ENCODE results near the gene GIN1. TPM values are rescaled to one million over a fixed set of nuclear protein-coding genes. Genes with fewer than 3 reads are reported as not detected.
A peak's percentile ranks its signal among the peaks of the same experiment; 100 is the strongest.

Gene GIN1
- total RNA-seq, 3 donors from 2014 or later (not counting 1 experiment from before 2014, with no cell fraction given): 3.3 to 3.6 (median 3.4) TPM

DNA sequence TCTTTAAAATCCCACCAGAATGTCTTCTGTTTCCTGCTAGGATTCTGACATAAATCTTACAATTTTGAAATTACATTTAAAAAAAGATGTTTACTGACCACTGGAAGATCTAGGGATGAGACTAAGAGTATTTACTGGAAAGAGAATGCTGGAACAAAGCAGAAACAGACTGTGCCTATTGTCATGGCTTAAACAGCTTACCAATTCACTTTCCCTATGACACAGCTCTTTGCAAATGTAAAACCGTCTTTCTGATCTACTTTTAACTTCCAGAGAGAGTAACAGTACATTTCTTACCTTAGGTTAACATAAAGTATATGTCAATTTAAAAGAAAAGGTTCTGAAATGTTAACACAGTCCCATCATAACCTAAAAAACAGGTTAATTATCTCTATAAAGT, 10.7 kb downstream of the GIN1 start:
- ATAC-seq (no peak), DNase-seq (no peak)
- Mint-ChIP-seq H3K27me3 (ENCODE audit: low read depth in 2 of 2) (no peaks in the 10 kb centered on the region), H3K4me3 (no peak overlapping the region), H3K4me1 (peaks cover 25 to 26% of the 10 kb centered on the region in 2 donors), H3K9me3 (peaks cover 0 to 3% of the 10 kb centered on the region in 2 donors), H3K36me3 (no peaks in the 10 kb centered on the region), H3K27ac (peak overlapping the region in 1 of 2 donors; percentile 63)
- no CpG with 5 or more reads among the region's 1 CpG for WGBS (ENCODE audit: insufficient coverage)
- H3K27ac ChIP-seq (ENCODE audit: low read length): no peak overlapping the region
- no peak overlapping the region for H3K4me3 ChIP-seq (ENCODE audit: low read length)
- H3K36me3 ChIP-seq (ENCODE audit: control insufficient read depth, insufficient read depth, low read length): peaks cover 8% of the 10 kb centered on the region
- H3K4me1 ChIP-seq (ENCODE audit: control insufficient read depth, insufficient read depth, low read length): no peaks in the 10 kb centered on the region
- intact Hi-C loops (cut with micrococcal nuclease): no loop called here
- no peaks in the 10 kb centered on the region for H3K9me3 ChIP-seq (ENCODE audit: control insufficient read depth, insufficient read depth, low read length)
- no peaks in the 10 kb centered on the region for H3K27me3 ChIP-seq (ENCODE audit: control insufficient read depth, insufficient read depth, low read length)
- TF ChIP-seq CTCF (IDR thresholded peaks at IDR 0.05): no peak

GRCh38 chr5:103108086-103108485, 11.9 kb downstream of the GIN1 start:
- H3K4me1 ChIP-seq (ENCODE audit: control insufficient read depth, insufficient read depth, low read length): no peaks in the 10 kb centered on the region
- no peak for DNase-seq
- no CpG with 5 or more reads among the region's 2 CpGs for WGBS (ENCODE audit: insufficient coverage)
- no peak for TF ChIP-seq CTCF (IDR thresholded peaks at IDR 0.05)
- Mint-ChIP-seq H3K4me1 (peaks cover 24 to 25% of the 10 kb centered on the region in 2 donors), H3K4me3 (no peak overlapping the region), H3K27ac (no peak overlapping the region), H3K9me3 (peaks cover 0 to 3% of the 10 kb centered on the region in 2 donors), H3K36me3 (no peaks in the 10 kb centered on the region), H3K27me3 (ENCODE audit: low read depth in 2 of 2) (no peaks in the 10 kb centered on the region)
- no peaks in the 10 kb centered on the region for H3K27me3 ChIP-seq (ENCODE audit: control insufficient read depth, insufficient read depth, low read length)
- no peaks in the 10 kb centered on the region for H3K9me3 ChIP-seq (ENCODE audit: control insufficient read depth, insufficient read depth, low read length)
- peaks cover 10% of the 10 kb centered on the region for H3K36me3 ChIP-seq (ENCODE audit: control insufficient read depth, insufficient read depth, low read length)
- H3K27ac ChIP-seq (ENCODE audit: low read length): no peak overlapping the region
- intact Hi-C loops (cut with micrococcal nuclease): no loop called here
- no peak for ATAC-seq
- H3K4me3 ChIP-seq (ENCODE audit: low read length): no peak overlapping the region

DNA sequence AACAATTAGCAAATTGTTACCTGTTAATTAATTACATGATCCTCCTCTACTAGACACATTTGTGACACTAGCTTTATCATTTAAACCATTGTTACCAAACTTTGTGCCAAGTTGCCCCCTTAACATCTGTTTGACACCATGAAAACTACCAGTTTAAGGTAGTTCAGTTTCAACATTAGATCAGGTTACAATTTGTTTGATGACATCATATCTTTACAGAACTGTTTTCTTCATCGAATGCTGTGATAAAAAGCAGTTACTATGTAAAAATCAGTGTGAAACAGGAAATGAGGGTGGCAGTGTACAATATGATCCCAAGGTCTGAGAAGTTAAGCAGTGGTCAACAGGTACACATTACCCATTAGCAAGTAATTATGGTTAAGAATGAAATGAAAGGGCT, 17.7 kb downstream of the GIN1 start:
- Histone ChIP-seq H3K9me3 (ENCODE audit: control insufficient read depth, insufficient read depth, low read length) (no peaks in the 10 kb centered on the region), H3K4me3 (ENCODE audit: low read length) (no peak overlapping the region), H3K27me3 (ENCODE audit: control insufficient read depth, insufficient read depth, low read length) (no peaks in the 10 kb centered on the region), H3K27ac (ENCODE audit: low read length) (no peak overlapping the region), H3K36me3 (ENCODE audit: control insufficient read depth, insufficient read depth, low read length) (peaks cover 20% of the 10 kb centered on the region), H3K4me1 (ENCODE audit: control insufficient read depth, insufficient read depth, low read length) (no peaks in the 10 kb centered on the region)
- Mint-ChIP-seq H3K9me3 (no peaks in the 10 kb centered on the region), H3K36me3 (peaks cover 6% of the 10 kb centered on the region), H3K27me3 (ENCODE audit: low read depth in 2 of 2) (no peaks in the 10 kb centered on the region), H3K4me1 (no peaks in the 10 kb centered on the region), H3K27ac (peak overlapping the region in 1 of 2 donors; percentile 56), H3K4me3 (no peak overlapping the region)
- no peak for ATAC-seq
- 92% methylated on average over 1 of the region's 1 CpG for WGBS (ENCODE audit: insufficient coverage)
- no peak for DNase-seq
- intact Hi-C loops (cut with micrococcal nuclease): no loop called here
- no peak for TF ChIP-seq CTCF (IDR thresholded peaks at IDR 0.05)

- Mint-ChIP-seq H3K36me3 (peaks cover 6% of the 10 kb centered on the region), H3K9me3 (no peaks in the 10 kb centered on the region), H3K4me3 (no peak overlapping the region), H3K27me3 (ENCODE audit: low read depth in 2 of 2) (no peaks in the 10 kb centered on the region), H3K4me1 (no peaks in the 10 kb centered on the region), H3K27ac (no peak overlapping the region)
- TF ChIP-seq CTCF (IDR thresholded peaks at IDR 0.05): no peak
- Histone ChIP-seq H3K27me3 (ENCODE audit: control insufficient read depth, insufficient read depth, low read length) (no peaks in the 10 kb centered on the region), H3K27ac (ENCODE audit: low read length) (no peak overlapping the region), H3K4me1 (ENCODE audit: control insufficient read depth, insufficient read depth, low read length) (no peaks in the 10 kb centered on the region), H3K9me3 (ENCODE audit: control insufficient read depth, insufficient read depth, low read length) (no peaks in the 10 kb centered on the region), H3K36me3 (ENCODE audit: control insufficient read depth, insufficient read depth, low read length) (peaks cover 19% of the 10 kb centered on the region), H3K4me3 (ENCODE audit: low read length) (no peak overlapping the region)
- intact Hi-C loops (cut with micrococcal nuclease): no loop called here
- DNase-seq (no peak), ATAC-seq (no peak)
- WGBS (ENCODE audit: insufficient coverage): 100% methylated on average over 2 of the region's 6 CpGs
Measured at GRCh38 chr5:103101079-103101750, 18.7 kb downstream of the GIN1 start.

Measured in natural killer cell (primary cell).